ENCODE results near the gene DHX35.
A peak's percentile ranks its signal among the peaks of the same experiment; 100 is the strongest.

Gene DHX35

DNA sequence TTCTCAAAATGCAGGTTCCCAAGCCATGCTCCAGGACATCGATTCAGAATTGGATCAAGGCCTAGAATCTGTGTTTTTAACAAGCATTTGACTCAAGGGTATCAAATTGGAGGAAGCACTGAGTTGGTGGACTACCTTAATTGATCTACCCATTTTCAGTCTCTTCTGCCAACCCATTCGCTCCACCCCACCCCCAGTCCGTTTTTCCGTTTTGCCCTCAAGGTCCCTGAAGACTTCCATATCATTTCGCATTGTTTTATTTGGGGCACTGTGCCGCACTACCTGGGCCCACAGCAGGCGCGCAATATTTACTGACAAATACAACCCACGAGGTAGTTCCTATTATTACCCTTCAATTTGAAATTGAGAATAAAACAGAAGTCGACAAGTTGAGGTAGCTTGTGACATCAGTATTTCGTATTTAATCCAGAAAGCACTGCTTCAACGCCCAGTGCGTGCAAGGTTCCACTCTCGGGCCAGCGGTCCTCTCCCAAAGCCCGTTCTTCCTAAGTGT, 557 bp upstream of the DHX35 start:
- H3K4me3 ChIP-seq (ENCODE audit: low read length): peak overlapping the region; percentile 92
- H3K9me3 ChIP-seq (replicated peaks; ENCODE audit: low read length): no peaks in the 10 kb centered on the region
- peaks cover 16% of the 10 kb centered on the region for H3K4me1 ChIP-seq (ENCODE audit: control insufficient read depth, insufficient read depth, low read length)
- H3K36me3 ChIP-seq (ENCODE audit: insufficient read depth, low read length): peaks cover 4% of the 10 kb centered on the region
- peak overlapping the region; percentile 91 for H3K4me2 ChIP-seq (ENCODE audit: low read length)
- no peaks in the 10 kb centered on the region for H3K27me3 ChIP-seq (ENCODE audit: control insufficient read depth, insufficient read depth, low read length)
- peak overlapping the region; percentile 93 for H3K9ac ChIP-seq (ENCODE audit: low read depth, low read length)

DNA sequence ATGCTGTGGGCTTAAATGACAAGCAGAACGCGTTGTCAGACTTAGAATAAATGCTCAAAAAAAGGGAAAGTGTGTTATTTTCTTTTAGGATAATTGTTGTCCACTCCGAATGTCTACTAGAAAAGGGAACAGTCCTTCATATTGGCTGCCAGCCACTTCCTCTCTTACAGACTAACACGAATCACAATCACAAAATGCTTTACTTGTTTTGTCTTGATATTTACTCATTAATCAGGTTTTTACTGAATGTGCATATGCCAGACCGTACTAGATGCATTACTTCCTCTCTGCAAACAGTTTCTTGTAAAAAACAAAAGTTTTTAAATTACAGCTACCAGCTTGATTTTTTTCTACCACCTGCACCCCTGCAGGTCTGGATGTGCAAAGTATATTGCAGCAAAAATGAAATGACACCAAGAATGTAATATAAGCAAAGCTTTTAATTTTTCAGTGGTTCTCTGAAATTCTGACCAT, 821 bp downstream of the DHX35 start:
- Histone ChIP-seq H3K27me3 (ENCODE audit: control insufficient read depth, insufficient read depth, low read length) (no peaks in the 10 kb centered on the region), H3K36me3 (ENCODE audit: insufficient read depth, low read length) (peaks cover 4% of the 10 kb centered on the region), H3K4me2 (ENCODE audit: low read length) (peak overlapping the region; percentile 86), H3K9me3 (replicated peaks; ENCODE audit: low read length) (no peaks in the 10 kb centered on the region), H3K4me1 (ENCODE audit: control insufficient read depth, insufficient read depth, low read length) (peaks cover 16% of the 10 kb centered on the region), H3K9ac (ENCODE audit: low read depth, low read length) (peak overlapping the region; percentile 93), H3K4me3 (ENCODE audit: low read length) (peak overlapping the region; percentile 92)

DNA sequence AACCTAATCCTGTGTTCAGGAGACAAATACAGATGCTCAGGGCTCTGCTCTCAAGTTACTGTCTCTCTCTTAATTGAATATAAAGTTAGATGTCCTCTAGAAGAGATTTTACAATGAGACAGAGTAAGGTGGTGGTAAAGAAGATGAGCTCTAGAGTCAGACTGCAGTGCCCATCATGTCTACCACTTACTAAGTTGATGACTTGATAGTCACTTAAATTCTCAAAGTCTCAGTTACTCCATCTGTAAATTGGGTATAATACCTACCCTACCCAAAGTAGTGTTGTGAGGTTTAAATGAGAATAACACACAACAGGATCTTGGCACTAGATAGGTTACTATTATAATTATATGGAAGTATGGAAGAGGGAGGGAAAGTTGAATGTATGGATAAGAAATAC, 1.6 kb downstream of the DHX35 start:
- H3K4me2 ChIP-seq (ENCODE audit: low read length): no peak overlapping the region
- H3K9me3 ChIP-seq (replicated peaks; ENCODE audit: low read length): no peaks in the 10 kb centered on the region
- H3K36me3 ChIP-seq (ENCODE audit: insufficient read depth, low read length): peaks cover 4% of the 10 kb centered on the region
- H3K4me1 ChIP-seq (ENCODE audit: control insufficient read depth, insufficient read depth, low read length): peaks cover 16% of the 10 kb centered on the region
- H3K9ac ChIP-seq (ENCODE audit: low read depth, low read length): no peak overlapping the region
- H3K4me3 ChIP-seq (ENCODE audit: low read length): no peak overlapping the region
- no peaks in the 10 kb centered on the region for H3K27me3 ChIP-seq (ENCODE audit: control insufficient read depth, insufficient read depth, low read length)

DNA sequence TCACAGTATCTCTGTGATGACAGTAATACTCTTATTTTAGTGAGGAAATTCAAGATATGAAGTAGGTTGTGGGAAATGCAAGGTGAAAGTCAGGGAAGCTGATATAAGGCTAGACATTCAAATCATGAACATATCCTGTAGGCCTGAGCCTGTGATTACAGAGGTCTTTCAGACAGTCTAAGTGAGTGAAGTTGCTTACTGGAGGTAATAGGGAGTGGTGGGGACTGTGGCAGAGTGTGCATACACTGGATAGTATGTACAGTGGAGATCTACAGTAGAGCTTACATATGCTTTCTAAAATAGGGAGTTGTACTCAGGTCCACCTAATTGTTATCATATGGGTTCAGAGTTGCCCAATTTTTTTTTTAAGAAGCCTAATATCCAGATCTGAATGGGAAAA, 3.1 kb downstream of the DHX35 start:
- no peaks in the 10 kb centered on the region for H3K27me3 ChIP-seq (ENCODE audit: control insufficient read depth, insufficient read depth, low read length)
- no peak overlapping the region for H3K9ac ChIP-seq (ENCODE audit: low read depth, low read length)
- H3K9me3 ChIP-seq (replicated peaks; ENCODE audit: low read length): no peaks in the 10 kb centered on the region
- peaks cover 4% of the 10 kb centered on the region for H3K36me3 ChIP-seq (ENCODE audit: insufficient read depth, low read length)
- H3K4me2 ChIP-seq (ENCODE audit: low read length): no peak overlapping the region
- peaks cover 26% of the 10 kb centered on the region for H3K4me1 ChIP-seq (ENCODE audit: control insufficient read depth, insufficient read depth, low read length)
- no peak overlapping the region for H3K4me3 ChIP-seq (ENCODE audit: low read length)

DNA sequence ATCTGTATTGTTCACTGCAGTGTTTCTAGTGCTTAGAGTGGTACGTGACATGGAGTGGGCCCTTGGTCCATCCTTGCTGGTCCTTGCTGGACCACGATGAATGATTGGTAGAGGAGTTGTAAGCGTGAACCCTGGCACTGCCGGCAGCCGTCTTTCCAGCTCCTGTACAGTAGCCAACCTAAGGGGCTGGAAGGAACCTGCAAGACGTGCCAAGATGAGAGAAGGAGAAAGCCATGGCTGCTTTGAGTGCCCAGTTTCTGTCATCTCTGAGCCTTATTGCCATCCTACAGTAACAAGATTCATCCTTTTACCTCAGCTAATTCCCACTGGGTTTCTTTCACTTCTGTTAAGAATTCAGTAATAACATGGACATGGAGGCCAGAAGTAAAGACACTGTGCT, 5.9 kb downstream of the DHX35 start:
- Histone ChIP-seq H3K4me2 (ENCODE audit: low read length) (no peak overlapping the region), H3K4me1 (ENCODE audit: control insufficient read depth, insufficient read depth, low read length) (peaks cover 25% of the 10 kb centered on the region), H3K9me3 (replicated peaks; ENCODE audit: low read length) (no peaks in the 10 kb centered on the region), H3K36me3 (ENCODE audit: insufficient read depth, low read length) (peaks cover 4% of the 10 kb centered on the region), H3K27me3 (ENCODE audit: control insufficient read depth, insufficient read depth, low read length) (no peaks in the 10 kb centered on the region), H3K4me3 (ENCODE audit: low read length) (no peak overlapping the region), H3K9ac (ENCODE audit: low read depth, low read length) (no peak overlapping the region)

DNA sequence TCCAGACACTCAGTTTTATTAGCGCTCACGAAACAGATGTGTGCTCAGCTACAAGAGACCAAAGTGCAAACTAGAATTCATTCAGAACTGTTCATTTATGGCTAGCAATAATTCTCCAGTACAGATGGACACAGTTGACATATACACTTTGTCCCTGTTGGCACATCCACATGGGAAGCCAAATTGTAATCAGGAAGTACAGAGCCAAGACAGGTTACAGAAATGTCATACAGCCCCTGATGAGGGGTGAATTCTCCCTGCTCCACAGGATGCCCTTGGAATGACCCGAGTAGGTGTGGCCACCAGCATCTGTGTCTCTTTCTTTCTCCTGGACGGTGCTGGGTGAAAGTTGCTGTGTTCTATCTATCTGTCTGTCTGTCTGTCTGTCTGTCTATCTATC, 7.6 kb downstream of the DHX35 start:
- H3K4me2 ChIP-seq (ENCODE audit: low read length): peak overlapping the region; percentile 43
- peak overlapping the region; percentile 21 for H3K4me3 ChIP-seq (ENCODE audit: low read length)
- H3K27me3 ChIP-seq (ENCODE audit: control insufficient read depth, insufficient read depth, low read length): no peaks in the 10 kb centered on the region
- H3K4me1 ChIP-seq (ENCODE audit: control insufficient read depth, insufficient read depth, low read length): peaks cover 31% of the 10 kb centered on the region
- H3K36me3 ChIP-seq (ENCODE audit: insufficient read depth, low read length): peaks cover 4% of the 10 kb centered on the region
- no peaks in the 10 kb centered on the region for H3K9me3 ChIP-seq (replicated peaks; ENCODE audit: low read length)
- peak overlapping the region; percentile 59 for H3K9ac ChIP-seq (ENCODE audit: low read depth, low read length)

DNA sequence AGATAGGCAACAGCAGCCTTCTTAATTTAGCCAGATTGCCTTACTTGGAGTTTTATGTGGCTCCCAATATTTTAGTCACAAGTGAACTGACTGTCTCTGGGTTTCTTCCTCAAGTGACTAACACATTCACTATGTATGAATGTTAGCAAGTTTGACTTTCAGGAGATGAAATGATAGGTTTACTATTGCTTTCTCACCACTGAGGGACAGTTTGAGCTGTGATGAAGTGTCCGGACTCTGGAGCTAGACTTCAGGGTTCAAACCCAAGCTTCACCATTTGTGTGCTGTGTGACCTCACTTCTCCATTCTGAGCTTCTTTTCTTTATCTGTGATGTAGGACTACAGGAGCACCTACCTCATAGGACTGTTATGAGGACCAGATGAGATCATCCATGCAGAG, 8.2 kb downstream of the DHX35 start:
- H3K36me3 ChIP-seq (ENCODE audit: insufficient read depth, low read length): peaks cover under 1% of the 10 kb centered on the region
- peaks cover 31% of the 10 kb centered on the region for H3K4me1 ChIP-seq (ENCODE audit: control insufficient read depth, insufficient read depth, low read length)
- no peaks in the 10 kb centered on the region for H3K27me3 ChIP-seq (ENCODE audit: control insufficient read depth, insufficient read depth, low read length)
- peak overlapping the region; percentile 21 for H3K4me3 ChIP-seq (ENCODE audit: low read length)
- no peaks in the 10 kb centered on the region for H3K9me3 ChIP-seq (replicated peaks; ENCODE audit: low read length)
- H3K4me2 ChIP-seq (ENCODE audit: low read length): peak overlapping the region; percentile 43
- H3K9ac ChIP-seq (ENCODE audit: low read depth, low read length): peak overlapping the region; percentile 59

DNA sequence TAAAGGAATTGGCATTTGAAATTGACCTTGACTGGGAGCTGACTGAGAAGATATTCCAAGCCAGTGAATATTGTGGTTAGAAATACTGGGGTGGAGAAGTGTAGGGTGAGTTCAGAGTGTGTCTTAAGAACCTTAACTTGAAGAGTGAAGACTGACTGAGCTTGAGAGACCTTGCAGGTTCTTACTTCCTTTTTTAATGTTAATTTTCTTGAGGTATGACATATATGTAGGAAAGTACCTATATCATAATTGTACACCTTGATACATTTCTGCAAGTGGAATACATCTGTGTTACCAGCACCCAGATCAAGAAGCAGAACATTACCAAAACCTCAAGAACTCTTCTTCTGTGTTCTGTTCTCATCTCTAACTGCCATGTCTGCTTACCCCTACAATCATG, 11.0 kb downstream of the DHX35 start:
- Histone ChIP-seq H3K36me3 (ENCODE audit: insufficient read depth, low read length) (no peaks in the 10 kb centered on the region), H3K4me1 (ENCODE audit: control insufficient read depth, insufficient read depth, low read length) (peaks cover 31% of the 10 kb centered on the region), H3K4me2 (ENCODE audit: low read length) (peak overlapping the region; percentile 71), H3K9ac (ENCODE audit: low read depth, low read length) (no peak overlapping the region), H3K27me3 (ENCODE audit: control insufficient read depth, insufficient read depth, low read length) (no peaks in the 10 kb centered on the region), H3K9me3 (replicated peaks; ENCODE audit: low read length) (no peaks in the 10 kb centered on the region), H3K4me3 (ENCODE audit: low read length) (no peak overlapping the region)

DNA sequence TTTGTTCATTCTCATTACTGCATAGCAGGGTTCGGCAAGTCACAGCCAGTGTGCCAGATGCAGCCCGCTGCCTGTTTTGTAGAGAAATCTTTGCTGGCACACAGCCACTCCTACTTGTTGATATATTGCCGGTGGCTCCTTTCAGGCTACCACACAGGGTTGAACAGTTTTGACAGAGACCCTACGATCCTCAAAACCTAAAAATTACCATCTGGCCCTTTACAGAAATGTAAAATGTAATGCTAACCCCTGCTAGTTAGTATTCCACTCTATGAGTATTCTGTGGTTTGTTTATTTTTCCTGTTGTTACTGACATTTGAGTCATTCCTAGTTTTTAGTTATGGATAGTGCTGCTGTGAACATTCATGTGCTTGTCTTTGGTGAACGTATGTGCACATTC, 11.5 kb downstream of the DHX35 start:
- Histone ChIP-seq H3K27me3 (ENCODE audit: control insufficient read depth, insufficient read depth, low read length) (no peaks in the 10 kb centered on the region), H3K4me3 (ENCODE audit: low read length) (no peak overlapping the region), H3K4me2 (ENCODE audit: low read length) (peak overlapping the region; percentile 71), H3K4me1 (ENCODE audit: control insufficient read depth, insufficient read depth, low read length) (peaks cover 31% of the 10 kb centered on the region), H3K9me3 (replicated peaks; ENCODE audit: low read length) (no peaks in the 10 kb centered on the region), H3K36me3 (ENCODE audit: insufficient read depth, low read length) (no peaks in the 10 kb centered on the region), H3K9ac (ENCODE audit: low read depth, low read length) (peak overlapping the region; percentile 25)

DNA sequence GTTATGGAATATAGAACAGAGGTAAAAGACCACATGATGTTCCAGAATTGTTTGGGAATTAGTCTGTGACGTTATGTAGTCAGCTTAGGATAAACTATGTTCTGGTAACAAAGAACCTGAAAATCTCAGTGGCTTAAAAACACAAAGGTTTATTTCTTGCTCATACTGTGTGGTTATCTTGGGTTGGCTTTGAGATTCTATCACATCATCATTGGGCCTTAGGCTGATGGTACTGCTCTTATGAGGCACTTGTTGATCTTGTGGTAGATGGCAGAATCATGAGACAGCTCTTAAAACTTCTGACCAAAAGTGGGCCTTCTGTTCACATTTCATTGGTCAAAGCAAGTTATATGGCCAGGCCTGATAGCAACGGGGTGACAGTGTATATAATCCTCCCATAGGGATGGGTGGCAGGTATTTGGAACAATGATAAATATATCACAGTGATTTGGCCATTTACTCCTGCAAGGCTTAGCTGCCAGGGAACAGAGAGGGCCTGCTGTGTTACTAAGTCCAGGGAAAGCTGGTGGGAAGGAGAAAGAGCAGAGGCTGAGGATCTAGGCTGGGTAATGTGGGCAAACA, 13.5 kb downstream of the DHX35 start:
- no peaks in the 10 kb centered on the region for H3K27me3 ChIP-seq (ENCODE audit: control insufficient read depth, insufficient read depth, low read length)
- H3K4me1 ChIP-seq (ENCODE audit: control insufficient read depth, insufficient read depth, low read length): peaks cover 18% of the 10 kb centered on the region
- no peak overlapping the region for H3K4me2 ChIP-seq (ENCODE audit: low read length)
- H3K9me3 ChIP-seq (replicated peaks; ENCODE audit: low read length): no peaks in the 10 kb centered on the region
- no peaks in the 10 kb centered on the region for H3K36me3 ChIP-seq (ENCODE audit: insufficient read depth, low read length)
- no peak overlapping the region for H3K4me3 ChIP-seq (ENCODE audit: low read length)
- no peak overlapping the region for H3K9ac ChIP-seq (ENCODE audit: low read depth, low read length)

DNA sequence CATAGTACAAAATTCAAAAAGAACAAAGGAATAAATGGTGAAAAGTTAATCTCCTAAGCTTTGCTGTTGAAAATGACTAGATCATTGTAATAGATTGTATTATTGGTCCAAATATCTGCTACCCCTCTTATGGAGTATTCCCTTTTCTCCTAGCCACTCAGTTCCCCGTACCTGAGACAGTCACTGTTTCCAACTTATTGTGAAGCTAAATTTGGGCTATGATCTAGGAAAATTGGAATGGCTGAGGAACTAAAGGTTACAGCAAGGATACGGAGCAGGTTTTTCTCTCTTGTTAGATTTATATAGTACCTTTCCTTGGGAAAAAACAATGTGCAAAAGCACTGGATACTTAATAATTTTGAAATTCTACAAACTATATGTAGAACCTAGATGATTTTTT, 17.3 kb downstream of the DHX35 start:
- no peaks in the 10 kb centered on the region for H3K4me1 ChIP-seq (ENCODE audit: control insufficient read depth, insufficient read depth, low read length)
- H3K4me3 ChIP-seq (ENCODE audit: low read length): no peak overlapping the region
- no peak overlapping the region for H3K4me2 ChIP-seq (ENCODE audit: low read length)
- no peaks in the 10 kb centered on the region for H3K27me3 ChIP-seq (ENCODE audit: control insufficient read depth, insufficient read depth, low read length)
- H3K36me3 ChIP-seq (ENCODE audit: insufficient read depth, low read length): no peaks in the 10 kb centered on the region
- no peaks in the 10 kb centered on the region for H3K9me3 ChIP-seq (replicated peaks; ENCODE audit: low read length)
- H3K9ac ChIP-seq (ENCODE audit: low read depth, low read length): no peak overlapping the region

DNA sequence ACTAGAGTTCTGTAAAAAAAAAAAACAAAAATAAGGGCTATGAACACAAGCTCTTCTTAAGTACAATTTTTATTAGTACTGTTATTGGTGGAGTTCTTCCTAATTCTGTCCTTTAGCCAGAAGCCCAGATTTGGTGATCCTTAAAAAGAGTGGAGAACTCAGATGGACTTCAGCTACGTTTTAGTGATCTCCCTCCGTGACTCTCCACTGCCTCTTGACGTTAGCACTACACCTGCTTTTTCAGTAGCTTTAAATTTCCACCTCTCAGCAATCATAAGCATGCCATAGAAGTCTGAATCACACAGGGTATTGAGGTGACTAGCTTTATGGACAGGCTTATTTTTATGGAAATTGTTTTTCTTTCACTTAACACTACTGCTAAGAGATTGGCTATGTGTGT, 17.7 kb downstream of the DHX35 start:
- no peak overlapping the region for H3K4me3 ChIP-seq (ENCODE audit: low read length)
- no peaks in the 10 kb centered on the region for H3K27me3 ChIP-seq (ENCODE audit: control insufficient read depth, insufficient read depth, low read length)
- H3K9me3 ChIP-seq (replicated peaks; ENCODE audit: low read length): no peaks in the 10 kb centered on the region
- H3K4me2 ChIP-seq (ENCODE audit: low read length): no peak overlapping the region
- no peaks in the 10 kb centered on the region for H3K4me1 ChIP-seq (ENCODE audit: control insufficient read depth, insufficient read depth, low read length)
- peaks cover 3% of the 10 kb centered on the region for H3K36me3 ChIP-seq (ENCODE audit: insufficient read depth, low read length)
- H3K9ac ChIP-seq (ENCODE audit: low read depth, low read length): no peak overlapping the region
